ENCODE data around the gene HNRNPL.

GRCh38 chr19:38826856-38827551, 22.8 kb downstream of the HNRNPL start:
- TF ChIP-seq POLR2A (IDR thresholded peaks at IDR 0.05; ENCODE audit: low read depth, low read length) (no peak), TAF1 (IDR thresholded peaks at IDR 0.05; ENCODE audit: low read depth, low read length) (no peak), POLR2AphosphoS5 (IDR thresholded peaks at IDR 0.05; ENCODE audit: low read depth, low read length) (no peak), SPI1 (IDR thresholded peaks at IDR 0.05; ENCODE audit: low read depth, low read length) (no peak), PAX5 (IDR thresholded peaks at IDR 0.05; ENCODE audit: insufficient read depth, low read length, severe bottlenecking) (no peak), POU2F2 (IDR thresholded peaks at IDR 0.05; ENCODE audit: low read depth, low read length) (no peak)

Data from GM12891 (cell line).